H9 (cell line): Measurements from ENCODE around the gene ASCC1. TPM values are rescaled to one million over a fixed set of nuclear protein-coding genes. Genes with fewer than 3 reads are reported as not detected.

Source experiments
- DNase-seq: peaks from one replicate; pipeline ENCODE4 v3.0.0-alpha.2; 2017
- H2AFZ ChIP-seq: one replicate; pipeline ENCODE4 v1.6.1; 2013; ENCODE audit warnings: mild to moderate bottlenecking, low read length, control low read depth, moderate library complexity
- H2AK5ac ChIP-seq: 2 replicates; pipeline ENCODE4 v1.6.1; 2013; ENCODE audit warnings: low read length, control low read depth, mixed read lengths; ENCODE audit not compliant: insufficient read length
- H2BK120ac ChIP-seq: one replicate; pipeline ENCODE4 v1.6.1; 2013; ENCODE audit warnings: low read depth, mild to moderate bottlenecking, low read length, control low read depth, inconsistent platforms; ENCODE audit not compliant: poor library complexity, severe bottlenecking
- H2BK12ac ChIP-seq: 2 replicates; pipeline ENCODE4 v1.6.1; 2013; ENCODE audit warnings: low read length, control low read depth, mixed read lengths, low read depth; ENCODE audit not compliant: insufficient read length
- H2BK15ac ChIP-seq: 2 replicates; pipeline ENCODE4 v1.6.1; 2013; ENCODE audit warnings: low read depth, low read length, control low read depth
- H2BK20ac ChIP-seq: one replicate; pipeline ENCODE4 v1.6.1; 2013; ENCODE audit warnings: low read depth, mild to moderate bottlenecking, low read length, control low read depth, inconsistent platforms; ENCODE audit not compliant: poor library complexity, severe bottlenecking
- H2BK5ac ChIP-seq: 2 replicates; pipeline ENCODE4 v1.6.1; 2013; ENCODE audit warnings: low read length, control low read depth, mixed read lengths; ENCODE audit not compliant: insufficient read length
- H3K14ac ChIP-seq: 2 replicates; pipeline ENCODE4 v1.6.1; 2013; ENCODE audit warnings: low read length, control low read depth; ENCODE audit not compliant: insufficient read depth
- H3K18ac ChIP-seq: 2 replicates; pipeline ENCODE4 v1.6.1; 2013; ENCODE audit warnings: low read depth, mild to moderate bottlenecking, mixed read lengths, low read length, control low read depth; ENCODE audit not compliant: insufficient read length
- H3K23ac ChIP-seq: 2 replicates; pipeline ENCODE4 v1.6.1; 2013; ENCODE audit warnings: low read length, control low read depth, mixed read lengths, low read depth; ENCODE audit not compliant: insufficient read length
- H3K23me2 ChIP-seq: 2 replicates; pipeline ENCODE4 v1.6.1; 2013; ENCODE audit warnings: low read depth, mild to moderate bottlenecking, mixed read lengths, low read length, control low read depth; ENCODE audit not compliant: insufficient read length, poor library complexity, severe bottlenecking
- H3K27ac ChIP-seq: 2 replicates; pipeline ENCODE4 v1.5.1; 2013; ENCODE audit warnings: low read length, control low read depth, mixed read lengths, low read depth; ENCODE audit not compliant: insufficient read length
- H3K27me3 ChIP-seq: 2 replicates; pipeline ENCODE4 v1.6.1; 2013; ENCODE audit warnings: low read length, control low read depth, inconsistent platforms; ENCODE audit not compliant: insufficient read depth
- H3K4ac ChIP-seq: 2 replicates; pipeline ENCODE4 v1.6.1; 2013; ENCODE audit warnings: low read depth, mild to moderate bottlenecking, control low read depth, inconsistent platforms, low read length, moderate library complexity
- H3K4me1 ChIP-seq: 2 replicates; pipeline ENCODE4 v1.6.1; 2013; ENCODE audit warnings: low read length, control low read depth, inconsistent platforms; ENCODE audit not compliant: insufficient read depth
- H3K4me2 ChIP-seq: 2 replicates; pipeline ENCODE4 v1.6.1; 2013; ENCODE audit warnings: low read length, control low read depth, mixed read lengths; ENCODE audit not compliant: insufficient read length, insufficient read depth
- H3K56ac ChIP-seq: 2 replicates; pipeline ENCODE4 v1.6.1; 2013; ENCODE audit warnings: low read depth, mild to moderate bottlenecking, mixed read lengths, low read length, control low read depth; ENCODE audit not compliant: insufficient read length
- H3K79me1 ChIP-seq: 2 replicates; pipeline ENCODE4 v1.6.1; 2013; ENCODE audit warnings: low read depth, mild to moderate bottlenecking, moderate library complexity, low read length, control low read depth, inconsistent platforms; ENCODE audit not compliant: insufficient read depth, poor library complexity, severe bottlenecking
- H3K79me2 ChIP-seq: 2 replicates; pipeline ENCODE4 v1.6.1; 2013; ENCODE audit warnings: low read length, control low read depth, inconsistent platforms; ENCODE audit not compliant: insufficient read depth
- H3K9ac ChIP-seq: 2 replicates; pipeline ENCODE4 v1.6.1; 2013; ENCODE audit warnings: low read length, control low read depth, mixed read lengths; ENCODE audit not compliant: insufficient read length; ENCODE audit errors: extremely low read depth
- H3K9me3 ChIP-seq: one replicate; pipeline ENCODE4 v1.6.1; 2013; ENCODE audit warnings: low read depth, low read length, inconsistent platforms; ENCODE audit not compliant: control insufficient read depth
- H3T11ph ChIP-seq: one replicate; pipeline ENCODE4 v1.6.1; 2013; ENCODE audit warnings: mild to moderate bottlenecking, low read length, control low read depth, inconsistent platforms
- H4K20me1 ChIP-seq: one replicate; pipeline ENCODE4 v1.6.1; 2013; ENCODE audit not compliant: control insufficient read depth, insufficient read length, insufficient read depth
- H4K5ac ChIP-seq: 2 replicates; pipeline ENCODE4 v1.6.1; 2013; ENCODE audit warnings: low read depth, mild to moderate bottlenecking, mixed read lengths, low read length, control low read depth; ENCODE audit not compliant: insufficient read length
- H4K8ac ChIP-seq: replicated peaks from 2 replicates; pipeline ENCODE4 v1.6.1; 2013; ENCODE audit warnings: low read length, control low read depth, mixed read lengths, low read depth; ENCODE audit not compliant: insufficient read length
- H4K91ac ChIP-seq: 2 replicates; pipeline ENCODE4 v1.6.1; 2013; ENCODE audit warnings: low read depth, mild to moderate bottlenecking, moderate library complexity, mixed read lengths, low read length, control low read depth; ENCODE audit not compliant: insufficient read length
- H3K27ac Mint-ChIP-seq, 3 experiments: 2 replicates in 2 of 3; 3 replicates in 1 of 3; pipeline ENCODE4 v1.8.0; 2020 to 2021; ENCODE audit warnings: mixed read lengths in 3 of 3, mild to moderate bottlenecking in 1 of 3, moderate library complexity in 1 of 3
- H3K27me3 Mint-ChIP-seq: 2 replicates; pipeline ENCODE4 v1.8.0; 2021; ENCODE audit warnings: low read depth, mild to moderate bottlenecking, moderate library complexity, mixed read lengths
- H3K36me3 Mint-ChIP-seq, 3 experiments: 2 replicates in 2 of 3; 3 replicates in 1 of 3; pipeline ENCODE4 v1.8.0; 2020 to 2021; ENCODE audit warnings: low read depth in 3 of 3, mixed read lengths in 3 of 3; ENCODE audit not compliant: insufficient read depth in 1 of 3
- H3K4me1 Mint-ChIP-seq, 2 experiments: 2 replicates each; pipeline ENCODE4 v1.8.0; 2020; ENCODE audit warnings: mixed read lengths in 2 of 2
- H3K4me3 Mint-ChIP-seq, 2 experiments: 2 replicates in 1 of 2; 3 replicates in 1 of 2; pipeline ENCODE4 v1.8.0; 2020 to 2021; ENCODE audit warnings: mild to moderate bottlenecking in 2 of 2, mixed read lengths in 2 of 2, moderate library complexity in 1 of 2
- H3K9me3 Mint-ChIP-seq, 2 experiments: 2 replicates in 1 of 2; 3 replicates in 1 of 2; pipeline ENCODE4 v1.8.0; 2020; ENCODE audit warnings: mild to moderate bottlenecking in 2 of 2, mixed read lengths in 2 of 2, moderate library complexity in 1 of 2
- WGBS: extraction: QIAGEN DNeasy Blood & Tissue Kit; methylation state at CpG from one replicate; pipeline ENCODE4 v1.1.7; 2013; ENCODE audit warnings: missing lambda C conversion rate, low lambda C conversion rate, mixed read lengths; ENCODE audit not compliant: insufficient read length; ENCODE audit errors: extremely low coverage; 5-methylcytosine and 5-hydroxymethylcytosine counted together
- total RNA-seq: library from RNA; stranded (reverse); gene quantifications from 2 replicates; pipeline ENCODE4 v1.2.1, GENCODE V29; 2021
- TF ChIP-seq, protein P1 (sequence below): fragments of 200-600 bp; sonication (generic); conservative IDR thresholded peaks from 3 replicates; pipeline ENCODE4 v1.8.0; 2021; ENCODE audit warnings: antibody characterized with exemption, mild to moderate bottlenecking

The ASCC1 gene
- total RNA-seq, 1 experiment from 2014 or later = 41.2 TPM

DNA sequence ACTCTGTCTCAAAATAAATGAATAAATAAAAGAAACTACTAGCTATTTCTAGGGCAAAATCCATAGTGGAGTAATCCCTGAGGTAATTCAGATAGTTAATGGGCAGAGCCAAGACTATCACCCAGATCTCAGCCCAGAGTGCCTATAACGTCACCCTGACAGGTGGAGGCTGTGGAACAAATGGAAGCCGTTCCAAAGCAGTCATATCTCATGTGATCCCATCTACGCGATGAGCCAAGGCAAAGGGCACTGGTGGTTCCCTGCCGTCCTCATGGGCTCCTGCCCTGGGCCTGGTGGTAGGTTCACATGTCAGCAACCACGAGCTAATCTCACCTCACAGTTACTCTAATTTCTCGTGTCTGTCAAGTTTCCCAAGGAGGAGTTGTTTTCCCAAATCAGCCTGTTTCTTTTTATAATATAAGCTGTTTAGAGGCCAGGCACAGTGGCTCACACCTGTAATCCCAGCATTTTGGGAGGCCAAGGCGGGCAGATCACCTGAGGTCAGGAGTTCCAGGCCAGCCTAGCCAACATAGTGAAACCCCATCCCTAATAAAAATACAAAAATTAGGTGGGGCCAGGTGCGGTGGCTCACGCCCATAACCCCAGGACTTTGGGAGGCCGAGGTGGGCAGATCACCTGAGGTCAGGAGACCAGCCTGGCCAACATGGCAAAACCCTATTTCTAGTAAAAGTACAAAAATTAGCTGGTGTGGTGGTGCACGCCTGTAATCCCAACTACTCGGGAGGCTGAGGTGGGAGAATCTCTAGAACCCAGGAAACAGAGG lies 22.5 kb upstream of the ASCC1 start:
- no peak overlapping the region for H2BK120ac ChIP-seq
- H3K23ac ChIP-seq = no peak overlapping the region
- H2BK15ac ChIP-seq = no peak overlapping the region; the same call in 1 of the 2 replicates
- H3K27me3 ChIP-seq = no peaks in the 10 kb centered on the region
- Mint-ChIP-seq H3K4me3 (no peak overlapping the region), H3K4me1 (peaks cover 8 to 13% of the 10 kb centered on the region in 2 experiments), H3K9me3 (no peaks in the 10 kb centered on the region), H3K27me3 (no peaks in the 10 kb centered on the region), H3K36me3 (peaks cover 10 to 20% (median 17%) of the 10 kb centered on the region in 3 experiments), H3K27ac (peak overlapping the region in 1 of 3 experiments; percentile 68; a peak in 1 of 7 replicates)
- no peak overlapping the region for H3K4me2 ChIP-seq
- no peaks in the 10 kb centered on the region for H3K9me3 ChIP-seq
- H2BK20ac ChIP-seq = no peak overlapping the region
- H2BK5ac ChIP-seq = no peak overlapping the region
- H3K4me1 ChIP-seq = no peaks in the 10 kb centered on the region; the same call in 1 of the 2 replicates
- no peak overlapping the region for H3K27ac ChIP-seq
- TF ChIP-seq, protein P1, sequence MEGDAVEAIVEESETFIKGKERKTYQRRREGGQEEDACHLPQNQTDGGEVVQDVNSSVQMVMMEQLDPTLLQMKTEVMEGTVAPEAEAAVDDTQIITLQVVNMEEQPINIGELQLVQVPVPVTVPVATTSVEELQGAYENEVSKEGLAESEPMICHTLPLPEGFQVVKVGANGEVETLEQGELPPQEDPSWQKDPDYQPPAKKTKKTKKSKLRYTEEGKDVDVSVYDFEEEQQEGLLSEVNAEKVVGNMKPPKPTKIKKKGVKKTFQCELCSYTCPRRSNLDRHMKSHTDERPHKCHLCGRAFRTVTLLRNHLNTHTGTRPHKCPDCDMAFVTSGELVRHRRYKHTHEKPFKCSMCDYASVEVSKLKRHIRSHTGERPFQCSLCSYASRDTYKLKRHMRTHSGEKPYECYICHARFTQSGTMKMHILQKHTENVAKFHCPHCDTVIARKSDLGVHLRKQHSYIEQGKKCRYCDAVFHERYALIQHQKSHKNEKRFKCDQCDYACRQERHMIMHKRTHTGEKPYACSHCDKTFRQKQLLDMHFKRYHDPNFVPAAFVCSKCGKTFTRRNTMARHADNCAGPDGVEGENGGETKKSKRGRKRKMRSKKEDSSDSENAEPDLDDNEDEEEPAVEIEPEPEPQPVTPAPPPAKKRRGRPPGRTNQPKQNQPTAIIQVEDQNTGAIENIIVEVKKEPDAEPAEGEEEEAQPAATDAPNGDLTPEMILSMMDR = no peak
- no CpG with 5 or more reads among the region's 13 CpGs for WGBS
- no peak overlapping the region for H4K8ac ChIP-seq
- H3K79me2 ChIP-seq = no peaks in the 10 kb centered on the region
- no peak overlapping the region for H3K18ac ChIP-seq
- H3K9ac ChIP-seq = no peak overlapping the region
- H3K4ac ChIP-seq = no peak overlapping the region
- H2AK5ac ChIP-seq = no peak overlapping the region
- H3K79me1 ChIP-seq = no peaks in the 10 kb centered on the region
- no peaks in the 10 kb centered on the region for H4K20me1 ChIP-seq
- no peak overlapping the region for H3T11ph ChIP-seq
- no peak overlapping the region for H2AFZ ChIP-seq
- no peak overlapping the region for H3K56ac ChIP-seq
- H3K14ac ChIP-seq = no peak overlapping the region
- no peaks in the 10 kb centered on the region for H3K23me2 ChIP-seq
- no peak overlapping the region for H4K91ac ChIP-seq
- no peak for DNase-seq
- no peak overlapping the region for H4K5ac ChIP-seq
- no peak overlapping the region for H2BK12ac ChIP-seq
